Measurements from ENCODE around the gene FOXL1.

GRCh38 chr16:86574646-86575045 is 3.7 kb upstream of the FOXL1 start:
- TF ChIP-seq REST (IDR thresholded peaks at IDR 0.05; ENCODE audit: insufficient replicate concordance, low read depth) (no peak), SPI1 (IDR thresholded peaks at IDR 0.05; ENCODE audit: borderline replicate concordance, low read depth) (no peak), GABPA (IDR thresholded peaks at IDR 0.05; ENCODE audit: low read depth) (no peak), POLR2AphosphoS5 (IDR thresholded peaks at IDR 0.05; ENCODE audit: low read depth) (no peak)
- TF ChIP-seq, protein P1, sequence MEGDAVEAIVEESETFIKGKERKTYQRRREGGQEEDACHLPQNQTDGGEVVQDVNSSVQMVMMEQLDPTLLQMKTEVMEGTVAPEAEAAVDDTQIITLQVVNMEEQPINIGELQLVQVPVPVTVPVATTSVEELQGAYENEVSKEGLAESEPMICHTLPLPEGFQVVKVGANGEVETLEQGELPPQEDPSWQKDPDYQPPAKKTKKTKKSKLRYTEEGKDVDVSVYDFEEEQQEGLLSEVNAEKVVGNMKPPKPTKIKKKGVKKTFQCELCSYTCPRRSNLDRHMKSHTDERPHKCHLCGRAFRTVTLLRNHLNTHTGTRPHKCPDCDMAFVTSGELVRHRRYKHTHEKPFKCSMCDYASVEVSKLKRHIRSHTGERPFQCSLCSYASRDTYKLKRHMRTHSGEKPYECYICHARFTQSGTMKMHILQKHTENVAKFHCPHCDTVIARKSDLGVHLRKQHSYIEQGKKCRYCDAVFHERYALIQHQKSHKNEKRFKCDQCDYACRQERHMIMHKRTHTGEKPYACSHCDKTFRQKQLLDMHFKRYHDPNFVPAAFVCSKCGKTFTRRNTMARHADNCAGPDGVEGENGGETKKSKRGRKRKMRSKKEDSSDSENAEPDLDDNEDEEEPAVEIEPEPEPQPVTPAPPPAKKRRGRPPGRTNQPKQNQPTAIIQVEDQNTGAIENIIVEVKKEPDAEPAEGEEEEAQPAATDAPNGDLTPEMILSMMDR (IDR thresholded peaks at IDR 0.05; ENCODE audit: insufficient read depth, low read length): no peak
